ENCODE data around the gene ZBED6.

- TF ChIP-seq CTCF (conservative IDR thresholded peaks at IDR 0.05; ENCODE audit: low read depth in 2 of 2) = no peak
- no peak for TF ChIP-seq ETS1 (IDR thresholded peaks at IDR 0.05)
These were observed 521 bp upstream of the ZBED6 start for GRCh38 chr1:203794764-203795440.
